GM12878 (cell line): Measurements from ENCODE around the gene GAMT. TPM values are rescaled to one million over a fixed set of nuclear protein-coding genes. Genes with fewer than 3 reads are reported as not detected.

Experiments
- ATAC-seq: fragments of 200-7000 bp; cut with Tn5 transposase; 3 replicates; pipeline ENCODE4 v1.9.1; 2020; ENCODE audit warnings: mild to moderate bottlenecking, moderate library complexity
- BruUV-seq: library from RNA; stranded (reverse); fragments of 400-500 nt; replicated peaks from 2 replicates; lab custom pipeline; 2021; lab: Mats Ljungman, UMichigan
- CTCF ChIA-PET: fragments of 300-600 bp; sonication (Branson Sonifier 250); formaldehyde crosslinking; extraction: SDS; loops from one replicate; lab custom pipeline; 2021; ENCODE audit warnings: inconsistent platforms; lab: Yijun Ruan, JAX
- POLR2A ChIA-PET: fragments of 350-600 bp; formaldehyde crosslinking; extraction: SDS; loops from one replicate; lab custom pipeline; 2021; ENCODE audit warnings: inconsistent platforms; lab: Charles Lee
- RAD21 ChIA-PET: fragments of 300-600 bp; sonication (Branson Sonifier 250); formaldehyde crosslinking; loops from one replicate; lab custom pipeline; 2023; ENCODE audit warnings: antibody characterized with exemption; ENCODE audit not compliant: unreplicated experiment; lab: Charles Lee
- SMC1A ChIA-PET: fragments of 300-600 bp; sonication (Branson Sonifier 250); formaldehyde crosslinking; loops from one replicate; lab custom pipeline; 2023; ENCODE audit not compliant: unreplicated experiment, uncharacterized antibody; lab: Charles Lee
- DNase-seq: peaks from one replicate; pipeline ENCODE4 v3.0.0-alpha.2; 2011; ENCODE audit warnings: low read depth, low spot score
- FAIRE-seq: peaks from 3 replicates; lab custom pipeline; 2011; peaks lifted over from hg19 to GRCh38; lab: Jason Lieb, UNC
- H2AFZ ChIP-seq: 2 replicates; pipeline ENCODE4 v1.6.0; 2011; ENCODE audit warnings: low read depth, low read length, control low read depth; ENCODE audit not compliant: control insufficient read depth
- H3K27ac ChIP-seq: 2 replicates; pipeline ENCODE4 v1.5.1; 2011; ENCODE audit warnings: control low read depth; ENCODE audit not compliant: control insufficient read depth, insufficient read depth
- H3K27me3 ChIP-seq, 2 experiments: replicated peaks in 1 of 2; 2 replicates each; pipeline versions ENCODE4 v1.6.0 to v1.6.1; 2011; ENCODE audit warnings: low read length in 1 of 2; ENCODE audit not compliant: control insufficient read depth in 2 of 2, insufficient read depth in 2 of 2
- H3K36me3 ChIP-seq, 2 experiments: 2 replicates each; pipeline ENCODE4 v1.5.1; 2011; ENCODE audit warnings: low read length in 1 of 2; ENCODE audit not compliant: control insufficient read depth in 2 of 2, insufficient read depth in 2 of 2
- H3K4me1 ChIP-seq: 2 replicates; pipeline ENCODE4 v1.6.1; 2011; ENCODE audit warnings: mild to moderate bottlenecking, low read length, moderate library complexity, mixed read lengths; ENCODE audit not compliant: control insufficient read depth, insufficient read depth
- H3K4me2 ChIP-seq: 2 replicates; pipeline ENCODE4 v1.6.0; 2011; ENCODE audit warnings: control low read depth; ENCODE audit not compliant: control insufficient read depth, insufficient read depth
- H3K4me3 ChIP-seq: fragments of 200-600 bp; sonication (generic); 2 replicates; pipeline ENCODE4 v1.5.1; 2016
- H3K79me2 ChIP-seq: 2 replicates; pipeline ENCODE4 v1.6.0; 2011; ENCODE audit warnings: low read length; ENCODE audit not compliant: control insufficient read depth, insufficient read depth
- H3K9ac ChIP-seq: 2 replicates; pipeline ENCODE4 v1.8.0; 2011; ENCODE audit warnings: low read length, control low read depth, mixed read lengths; ENCODE audit not compliant: control insufficient read depth, insufficient read depth
- H3K9me3 ChIP-seq: replicated peaks from 3 replicates; pipeline ENCODE4 v1.5.1; 2011; ENCODE audit warnings: mild to moderate bottlenecking, low read length; ENCODE audit not compliant: control insufficient read depth, insufficient read depth
- H4K20me1 ChIP-seq: 2 replicates; pipeline ENCODE4 v1.6.0; 2011; ENCODE audit not compliant: control insufficient read depth, insufficient read depth
- PML ChIP-seq: IDR thresholded peaks from 2 replicates; pipeline ENCODE4 v1.6.1; 2012; ENCODE audit warnings: low read length, inconsistent platforms
- POLR2A ChIP-seq: IDR thresholded peaks from 2 replicates; pipeline ENCODE4 v1.6.1; 2011; ENCODE audit warnings: low read depth, mild to moderate bottlenecking, low read length
- YY1 ChIP-seq: IDR thresholded peaks from 2 replicates; pipeline ENCODE4 v1.6.1; 2011; ENCODE audit warnings: low read depth, mild to moderate bottlenecking, low read length
- WGBS: methylation state at CpG from one replicate; pipeline ENCODE4 v1.1.6; 2016; ENCODE audit warnings: low lambda C conversion rate; ENCODE audit not compliant: insufficient replicate concordance, insufficient coverage; ENCODE audit errors: missing lambda C conversion rate; 5-methylcytosine and 5-hydroxymethylcytosine counted together
- in situ Hi-C: fragments of 300-500 bp; cut with MboI; formaldehyde crosslinking; loops from 9 replicates; pipeline ENCODE4 v1.14.3; 2018; ENCODE audit warnings: mixed read lengths
- intact Hi-C: fragments of 100-400 bp; cut with micrococcal nuclease; formaldehyde crosslinking; loops from one replicate; pipeline ENCODE4 v1.14.2; 2022; ENCODE audit not compliant: unreplicated experiment
- polyA plus RNA-seq, 11 experiments: library from polyadenylated mRNA; depleted of rRNA in 4 of 11; unstranded in 6 of 11; stranded (reverse) in 5 of 11; fragments of >200 nt; fragmentation: Nextera tagmentation in 4 of 11; fragmentation: Illumina TruSeq in 1 of 11; extraction: Ambion mirVana in 4 of 11; extraction: Trizol in 1 of 11; gene quantifications; 1 replicate in 1 of 11; 2 replicates in 10 of 11; pipeline versions ENCODE4 v1.2.1 to v1.2.3, GENCODE V29; 2011 to 2016; ENCODE audit warnings: inconsistent platforms in 2 of 11, missing spikeins in 2 of 11, low read depth in 1 of 11
- total RNA-seq, 4 experiments: library from RNA; depleted of rRNA in 3 of 4; stranded (reverse); fragments of >200 nt in 3 of 4; fragmentation: Illumina TruSeq in 1 of 4; extraction: Trizol in 1 of 4; gene quantifications; 2 replicates each; pipeline versions ENCODE4 v1.2.1 to v1.2.3, GENCODE V29; 2013 to 2021

The GAMT gene
- total and polyA plus RNA-seq, 10 of the 15 experiments (the other 5 are each of a cell fraction or from before 2014, with no cell fraction given) = 1.6 to 131 (median 38.8) TPM

GRCh38 chr19:1432507-1432887, 31.2 kb upstream of the GAMT start:
- 97% methylated on average over 16 of the region's 16 CpGs for WGBS
- ChIA-PET CTCF (no interaction called here), POLR2A (no interaction called here)
- BruUV-seq = no TSS peak
- intact Hi-C loops = no loop called here
- no peak overlapping the region for H2AFZ ChIP-seq
- no peaks in the 10 kb centered on the region for H4K20me1 ChIP-seq
- H3K27ac ChIP-seq = no peak overlapping the region
- TF ChIP-seq YY1 (no peak), POLR2A (0 out of 2 replicates have a peak, but pooled peaks have one; percentile 2)
- TF ChIP-seq, all 136 proteins: peak for 1
- RAD21 ChIA-PET = no interaction called here
- H3K4me2 ChIP-seq = no peak overlapping the region
- H3K27me3 ChIP-seq = no peaks in the 10 kb centered on the region
- SMC1A ChIA-PET = no interaction called here
- no peaks in the 10 kb centered on the region for H3K79me2 ChIP-seq
- no peak overlapping the region for H3K9ac ChIP-seq
- no peak overlapping the region for H3K4me3 ChIP-seq
- peaks cover 12 to 39% of the 10 kb centered on the region in 2 experiments for H3K36me3 ChIP-seq
- H3K4me1 ChIP-seq = no peaks in the 10 kb centered on the region
- no peak for ATAC-seq
- in situ Hi-C loops = no loop called here
- no peak for DNase-seq
- H3K9me3 ChIP-seq = no peaks in the 10 kb centered on the region
- no peak for FAIRE-seq

GRCh38 chr19:1431759-1432506, 30.6 kb upstream of the GAMT start:
- ChIA-PET RAD21 (no interaction called here), POLR2A (no interaction called here), SMC1A (no interaction called here), CTCF (no interaction called here)
- no peak for DNase-seq
- Histone ChIP-seq H2AFZ (no peak overlapping the region), H3K4me3 (no peak overlapping the region), H3K9ac (no peak overlapping the region), H3K79me2 (no peaks in the 10 kb centered on the region), H3K9me3 (no peaks in the 10 kb centered on the region), H3K4me2 (no peak overlapping the region), H3K27me3 (no peaks in the 10 kb centered on the region), H3K27ac (no peak overlapping the region), H3K4me1 (no peaks in the 10 kb centered on the region), H3K36me3 (peaks cover 13 to 41% of the 10 kb centered on the region in 2 experiments), H4K20me1 (no peaks in the 10 kb centered on the region)
- FAIRE-seq = no peak
- BruUV-seq = no TSS peak
- WGBS = 91% methylated on average over 24 of the region's 24 CpGs
- TF ChIP-seq POLR2A (peak; percentile 44; the same call in 1 of the 2 replicates), PML (no peak)
- ATAC-seq = no peak
- intact Hi-C loops = no loop called here
- in situ Hi-C loops = no loop called here
